GM18951 (cell line): ENCODE results near the gene HACL1.

Experiments used
- POLR2A ChIP-seq: IDR thresholded peaks from 4 replicates; pipeline ENCODE4 v1.6.1; 2011; ENCODE audit warnings: mild to moderate bottlenecking; ENCODE audit not compliant: insufficient read length, insufficient read depth; ENCODE audit errors: extremely low read depth
- in situ Hi-C: fragments of 300-500 bp; cut with MboI; formaldehyde crosslinking; loops from one replicate; pipeline ENCODE4 v1.12.0; 2022; ENCODE audit warnings: low sequenced_read_pairs, mixed read lengths, inconsistent platforms; ENCODE audit not compliant: unreplicated experiment

Gene HACL1

GRCh38 chr3:15520804-15521572, 80.4 kb downstream of the HACL1 start:
- in situ Hi-C loops, result no loop called here
- no peak for TF ChIP-seq POLR2A

DNA sequence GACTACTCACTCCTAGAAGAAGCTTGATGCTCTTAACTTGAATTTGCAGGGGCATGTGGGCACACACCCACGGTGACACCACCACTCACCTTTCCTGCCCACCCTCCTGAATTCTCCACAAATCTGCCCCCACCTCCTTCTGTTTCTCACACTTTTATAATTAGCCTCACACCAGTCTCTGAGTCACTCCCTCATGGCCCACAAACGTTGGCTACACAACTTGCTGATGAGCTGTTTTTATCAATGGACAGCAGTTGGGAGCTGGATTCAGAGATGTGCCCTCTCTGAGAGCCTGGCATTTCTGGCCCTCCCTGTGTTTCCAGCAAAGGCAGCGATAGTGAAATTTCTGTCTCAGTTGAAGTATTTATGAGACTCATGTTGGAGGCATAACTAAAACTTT, 81.2 kb downstream of the HACL1 start:
- in situ Hi-C loops, result no loop called here
- TF ChIP-seq POLR2A, result no peak

GRCh38 chr3:15519096-15519495, 82.3 kb downstream of the HACL1 start:
- TF ChIP-seq POLR2A, result no peak
- in situ Hi-C loops, result no loop called here

DNA sequence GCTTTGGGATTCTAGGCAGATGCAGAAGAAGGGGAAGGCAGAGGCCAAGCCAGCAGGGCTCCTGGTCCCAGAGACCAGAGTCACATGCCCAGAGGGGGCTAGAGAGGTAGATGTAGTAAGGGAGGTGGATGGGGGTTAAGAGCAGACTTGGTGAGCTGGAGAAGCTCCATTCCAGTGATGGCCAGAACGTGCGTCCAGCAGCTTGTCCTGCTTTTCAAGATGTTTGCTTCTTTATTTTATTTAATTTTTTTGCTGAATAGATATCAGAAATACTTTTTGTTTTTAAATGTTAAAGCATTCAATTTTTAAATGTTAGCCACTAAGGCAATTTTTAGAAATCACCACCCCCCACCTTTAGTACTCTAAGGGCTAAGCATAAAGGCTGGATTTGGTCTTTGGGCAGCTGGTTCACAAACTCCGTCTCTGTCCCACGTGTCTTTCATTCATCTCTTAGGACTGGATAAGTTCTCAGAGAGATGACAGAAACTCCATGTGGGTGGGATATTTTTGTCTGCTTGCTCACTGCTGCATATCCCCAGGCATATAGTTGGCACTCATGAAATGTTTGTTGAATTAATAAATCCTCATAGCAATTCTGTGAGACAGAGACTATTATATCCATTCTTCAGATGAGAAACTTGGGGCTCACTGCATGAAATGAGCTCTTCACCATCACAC, 86.6 kb downstream of the HACL1 start:
- in situ Hi-C loops, result no loop called here
- TF ChIP-seq POLR2A, result no peak

GRCh38 chr3:15513810-15514662, 87.3 kb downstream of the HACL1 start:
- TF ChIP-seq POLR2A, result no peak
- in situ Hi-C loops, result no loop called here

DNA sequence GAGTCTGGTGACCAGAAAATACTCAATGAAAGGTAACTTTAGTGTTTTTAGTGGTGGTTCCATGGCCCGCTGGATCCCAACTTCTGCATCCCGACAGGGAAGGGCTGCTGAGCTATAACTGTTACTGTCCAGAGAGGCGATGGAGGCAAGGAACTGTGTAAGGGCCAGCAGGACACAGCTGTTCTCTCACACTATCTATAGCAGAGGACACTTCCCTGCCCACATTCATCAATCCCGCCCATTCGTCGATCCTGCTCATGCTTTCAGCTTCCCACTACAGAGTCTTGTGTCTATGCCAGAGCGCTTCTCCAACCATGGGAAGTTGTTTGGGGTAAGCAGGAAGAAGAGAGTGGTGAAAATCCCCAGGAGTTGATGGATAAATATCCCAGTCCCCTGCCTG, 88.3 kb downstream of the HACL1 start:
- no peak for TF ChIP-seq POLR2A
- in situ Hi-C loops, result no loop called here

DNA sequence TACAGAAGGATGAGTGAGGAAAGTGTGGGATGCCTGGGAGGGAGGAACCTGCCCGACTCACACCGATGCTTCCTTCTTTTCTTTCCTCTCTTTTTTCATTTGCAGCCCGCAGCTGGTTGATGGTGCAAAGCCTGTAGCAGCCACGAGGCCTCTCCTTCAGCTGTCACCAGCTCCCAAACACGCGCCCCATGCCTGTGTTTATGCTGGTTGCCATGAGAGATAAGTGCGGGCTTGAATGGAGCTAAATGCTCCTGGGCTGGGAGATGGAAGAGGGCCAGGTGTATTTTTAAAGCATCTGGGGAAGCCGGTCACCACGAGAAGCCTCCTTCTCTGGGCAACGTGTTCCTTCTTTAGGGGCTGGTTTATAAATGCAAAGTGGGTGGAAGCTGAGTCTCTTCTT, 89.2 kb downstream of the HACL1 start:
- TF ChIP-seq POLR2A, result no peak
- in situ Hi-C loops, result no loop called here

GRCh38 chr3:15511156-15511555, 90.2 kb downstream of the HACL1 start:
- in situ Hi-C loops, result no loop called here
- no peak for TF ChIP-seq POLR2A
